Measurements from ENCODE around the gene SSBP1.
"Not testable (repeated sequence)": the region's sequence is repeated elsewhere in the genome, so short reads cannot be mapped to it uniquely, and the experiment has no call there.

SSBP1 gene

DNA sequence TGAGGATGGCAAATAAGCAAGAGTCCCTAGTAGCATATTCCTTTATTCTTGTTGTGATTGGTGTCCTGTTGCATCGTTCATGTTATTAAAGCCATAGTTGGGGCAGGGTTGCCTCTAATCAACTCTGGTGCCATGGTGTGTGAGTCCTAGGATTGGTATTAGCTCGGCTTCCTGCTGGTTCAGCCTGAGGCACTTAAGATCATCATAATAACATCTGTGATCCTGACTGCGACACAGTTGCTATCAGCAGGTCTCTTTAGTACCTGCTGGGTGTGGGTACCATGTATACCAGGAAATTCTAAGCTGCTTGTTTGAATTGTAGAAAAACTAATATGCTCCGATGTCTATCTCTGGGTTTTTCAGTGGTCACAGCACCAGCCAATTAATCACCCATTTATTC lies 28.4 kb upstream of the SSBP1 start:
- no peak for DNase-seq

DNA sequence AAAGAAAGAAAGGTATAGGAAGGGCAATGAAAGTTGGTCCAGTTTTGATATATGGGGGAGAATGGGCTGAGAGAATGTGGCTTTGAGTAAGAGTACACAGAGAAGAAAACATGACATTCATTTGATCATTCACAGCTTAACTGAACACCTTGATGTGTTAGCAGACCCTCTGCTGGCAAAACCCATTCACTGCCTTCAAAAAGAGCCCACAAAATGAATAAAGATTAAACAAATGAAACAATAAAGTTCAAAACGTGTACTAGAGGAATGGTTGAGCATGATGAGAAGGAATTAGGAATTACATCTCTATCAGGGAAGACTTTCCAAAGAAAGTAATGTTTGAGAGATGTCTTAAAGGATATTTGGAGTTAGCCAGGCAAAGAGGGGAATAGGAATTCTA lies 27.9 kb upstream of the SSBP1 start:
- no peak for DNase-seq

DNA sequence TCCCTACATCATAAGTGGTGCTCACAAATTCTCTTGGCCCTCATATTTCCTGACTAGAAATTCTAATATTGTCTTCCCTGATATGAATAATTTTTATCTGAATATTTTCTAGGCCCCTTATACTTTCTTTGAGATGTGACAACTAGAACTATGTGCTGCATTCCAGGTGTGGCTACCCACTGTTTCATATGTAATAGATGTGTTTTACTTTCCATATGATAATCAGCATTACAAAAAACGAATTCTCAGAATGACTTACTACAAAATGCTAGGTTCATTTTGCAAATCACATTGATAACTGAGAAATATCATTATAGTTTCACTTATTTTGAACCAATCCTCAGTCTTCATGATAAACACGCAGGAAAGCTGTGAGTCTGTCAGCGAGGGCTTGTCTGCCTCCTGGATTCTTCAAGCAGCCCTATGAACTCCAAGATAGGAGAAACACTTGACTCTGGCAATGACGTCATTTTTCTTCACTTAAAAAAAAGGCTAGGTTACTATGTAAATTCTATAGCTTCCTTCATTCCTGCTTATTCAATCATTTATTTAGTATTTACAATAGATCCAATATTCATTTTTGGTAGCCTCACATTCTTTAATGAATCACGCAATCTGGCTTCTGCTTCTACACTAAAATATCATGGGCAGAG lies 25.4 kb upstream of the SSBP1 start:
- DNase-seq = no peak

DNA sequence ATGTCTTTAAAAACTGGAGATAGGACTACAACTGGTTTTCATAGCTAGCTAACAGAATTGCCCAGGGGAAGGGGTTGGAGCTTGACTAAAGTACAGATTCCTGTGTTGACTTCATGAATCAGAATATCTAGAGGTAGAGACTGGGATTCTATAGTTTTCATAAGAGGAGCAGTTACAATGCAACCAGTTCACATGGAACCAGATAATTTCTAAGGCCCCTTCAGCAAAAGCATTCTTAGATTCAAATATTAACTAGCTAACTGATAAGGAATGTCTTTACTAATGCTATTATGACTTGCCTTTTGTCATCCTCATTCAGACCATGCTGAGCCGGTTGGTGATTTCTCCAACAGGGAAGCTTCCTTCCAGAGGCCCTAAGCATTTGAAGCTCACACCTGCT lies 24.3 kb upstream of the SSBP1 start:
- DNase-seq = no peak

DNA sequence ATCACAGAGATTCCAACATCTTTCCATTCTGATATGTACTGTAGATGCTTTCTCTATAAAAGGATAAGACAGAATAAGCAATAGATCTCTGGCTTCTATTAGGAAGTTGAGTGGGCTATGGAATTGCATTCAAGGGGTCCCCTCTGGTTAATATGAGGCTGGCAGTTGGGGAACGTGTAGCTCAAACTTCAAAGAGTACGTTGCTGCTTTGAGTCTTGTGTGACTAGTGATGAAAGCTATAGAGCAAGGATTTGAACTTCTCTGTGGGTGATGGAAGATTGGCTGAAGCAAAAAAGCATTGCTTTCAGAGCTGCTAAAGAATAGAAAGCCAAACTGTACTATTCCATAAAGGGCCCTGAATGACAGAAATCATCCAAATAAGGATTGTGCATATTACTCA lies 23.6 kb upstream of the SSBP1 start:
- DNase-seq = no peak

DNA sequence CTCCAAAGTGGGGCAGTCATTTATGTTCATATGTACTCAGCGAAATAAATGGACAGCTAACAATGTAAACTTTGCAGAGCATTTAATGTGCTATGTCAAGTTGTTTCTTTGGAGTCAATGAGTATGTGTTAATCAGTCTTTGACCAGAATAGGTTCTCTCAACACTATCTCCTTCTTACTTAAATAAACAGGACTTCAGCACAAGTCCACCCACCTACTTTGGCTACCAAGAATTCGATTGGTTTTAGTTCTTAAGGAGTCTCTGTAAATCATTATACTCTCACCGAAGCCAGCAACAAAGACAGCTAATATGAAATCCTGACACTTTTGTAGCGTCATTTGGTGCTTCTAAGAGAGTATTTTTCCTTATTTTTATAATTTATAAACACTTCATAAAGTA lies 23.1 kb upstream of the SSBP1 start:
- no peak for DNase-seq

DNA sequence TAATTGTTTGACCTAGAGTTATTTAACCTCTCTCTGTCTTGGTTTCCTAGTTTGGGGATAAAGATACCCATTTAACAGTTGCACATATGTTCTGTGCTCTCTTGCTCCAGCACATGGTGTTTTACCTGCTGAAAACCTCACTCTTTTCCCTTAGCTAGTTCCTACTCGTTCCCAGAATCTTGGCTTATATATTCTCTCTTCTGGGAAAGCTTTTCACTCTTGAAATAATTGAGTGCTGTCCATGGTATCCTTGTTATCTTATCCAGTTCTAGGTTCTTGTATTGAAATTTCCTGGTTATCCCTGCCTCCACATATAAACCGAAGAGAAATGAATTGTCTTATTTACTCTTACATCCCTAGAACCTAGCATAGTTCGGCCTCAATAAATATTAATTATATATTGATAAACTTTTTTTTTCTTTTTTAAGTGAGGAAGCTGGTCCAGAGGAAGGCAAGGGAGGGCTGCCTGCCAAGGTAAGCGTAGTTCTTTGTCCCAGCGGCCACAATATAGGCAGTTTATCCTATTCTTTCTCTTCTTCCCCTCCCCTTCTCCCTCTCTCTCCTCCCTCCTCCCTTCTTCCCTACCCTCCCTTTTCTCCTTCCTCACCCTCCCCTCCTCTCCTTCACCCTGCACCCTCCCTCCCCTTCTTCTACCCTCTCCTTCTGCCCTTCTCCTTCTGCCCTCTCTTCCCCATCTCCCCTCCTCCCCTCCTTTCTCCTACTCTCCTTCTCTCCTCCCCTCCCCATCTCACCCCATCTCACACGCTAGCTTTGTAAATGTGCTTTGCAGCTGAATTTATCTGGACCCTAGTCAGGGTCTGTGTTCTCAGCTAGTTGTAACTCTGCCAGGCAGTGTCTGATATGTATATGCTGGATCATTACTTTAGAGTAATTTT lies 22.1 kb upstream of the SSBP1 start:
- DNase-seq = no peak

DNA sequence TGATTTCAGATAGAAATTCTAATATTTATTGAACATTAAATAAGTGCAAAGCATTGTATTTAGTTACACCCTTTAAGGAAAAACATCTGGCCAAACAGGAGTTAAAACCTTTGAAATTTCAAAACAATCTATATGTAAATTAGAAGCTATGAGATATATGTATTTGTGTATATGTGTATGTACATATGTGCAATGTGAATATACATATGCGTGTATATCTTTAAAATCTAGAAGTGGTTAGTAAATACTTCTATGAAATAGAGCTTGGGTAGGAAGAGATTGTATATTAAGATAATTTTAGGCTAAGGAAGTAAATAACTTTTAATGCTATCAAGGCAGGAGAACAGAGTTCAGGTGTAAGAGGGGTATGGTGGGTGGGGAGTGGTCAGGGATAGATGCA lies 20.7 kb upstream of the SSBP1 start:
- no peak for DNase-seq

DNA sequence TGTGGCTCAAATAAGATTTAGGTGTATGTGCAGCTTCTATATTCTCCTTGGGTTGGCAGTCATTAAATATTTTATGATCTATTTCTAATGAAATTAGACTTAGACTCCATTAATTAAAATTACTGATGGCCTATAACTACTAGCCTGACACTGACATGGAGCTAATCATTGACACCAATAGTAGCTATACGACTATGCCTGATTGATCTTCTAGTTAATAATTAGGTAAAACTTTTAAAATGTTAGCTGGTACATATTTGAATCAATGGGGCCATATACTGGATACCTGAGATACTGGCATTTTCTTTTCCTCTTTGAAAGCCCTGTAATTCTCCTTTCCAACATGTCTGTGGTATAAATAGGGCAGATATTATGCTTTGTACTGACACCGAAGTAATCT lies 15.6 kb upstream of the SSBP1 start:
- DNase-seq = no peak

DNA sequence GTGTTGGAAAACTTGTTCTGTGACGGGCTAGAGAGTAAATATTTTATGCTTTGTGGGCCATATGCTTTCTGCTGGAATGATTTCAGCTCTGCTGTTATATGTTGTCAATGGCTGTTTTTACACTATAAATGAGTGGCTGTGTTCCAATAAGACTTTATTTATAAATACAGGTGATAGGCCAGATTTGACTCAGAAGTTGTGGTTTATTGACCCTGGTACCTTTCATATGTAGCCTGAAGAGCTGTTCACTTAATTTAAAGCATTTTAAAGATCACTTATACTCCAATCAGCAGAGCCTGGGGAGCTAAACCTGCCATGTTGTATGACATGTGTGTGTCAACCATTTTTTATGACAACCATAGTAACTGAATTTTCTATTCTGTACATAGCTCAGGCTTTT lies 9.1 kb upstream of the SSBP1 start:
- DNase-seq = no peak

DNA sequence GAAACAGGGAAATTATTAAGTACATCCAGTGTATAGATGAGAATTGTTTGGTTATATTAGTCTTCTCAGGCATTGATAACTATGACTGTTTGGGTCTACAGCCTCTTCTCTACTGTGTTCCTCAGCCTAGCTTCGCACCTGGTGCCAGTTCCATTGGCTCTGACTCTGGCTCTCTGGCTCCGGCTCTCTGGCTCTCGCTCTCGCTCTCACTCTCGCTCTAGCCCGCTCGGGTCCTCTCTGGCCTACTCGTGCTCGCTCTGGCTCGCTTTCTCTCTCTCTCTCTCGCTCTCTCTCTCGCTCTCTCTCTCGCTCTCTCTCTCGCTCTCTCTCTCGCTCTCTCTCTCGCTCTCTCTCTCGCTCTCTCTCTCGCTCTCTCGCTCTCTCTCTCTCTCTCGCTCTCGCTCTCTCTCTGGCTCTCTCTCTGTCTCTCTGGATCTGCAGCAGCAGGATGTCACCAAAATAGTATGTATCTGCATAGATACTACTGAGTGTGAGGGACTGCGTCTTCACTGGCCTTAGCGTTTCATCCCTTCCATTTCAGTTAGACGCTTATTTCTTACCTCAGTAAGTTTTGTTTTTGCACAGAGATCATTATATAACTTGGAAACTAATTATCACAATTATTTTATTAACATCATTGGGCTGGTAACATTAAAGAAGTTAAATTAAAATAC lies 6.5 kb upstream of the SSBP1 start:
- DNase-seq = no peak

DNA sequence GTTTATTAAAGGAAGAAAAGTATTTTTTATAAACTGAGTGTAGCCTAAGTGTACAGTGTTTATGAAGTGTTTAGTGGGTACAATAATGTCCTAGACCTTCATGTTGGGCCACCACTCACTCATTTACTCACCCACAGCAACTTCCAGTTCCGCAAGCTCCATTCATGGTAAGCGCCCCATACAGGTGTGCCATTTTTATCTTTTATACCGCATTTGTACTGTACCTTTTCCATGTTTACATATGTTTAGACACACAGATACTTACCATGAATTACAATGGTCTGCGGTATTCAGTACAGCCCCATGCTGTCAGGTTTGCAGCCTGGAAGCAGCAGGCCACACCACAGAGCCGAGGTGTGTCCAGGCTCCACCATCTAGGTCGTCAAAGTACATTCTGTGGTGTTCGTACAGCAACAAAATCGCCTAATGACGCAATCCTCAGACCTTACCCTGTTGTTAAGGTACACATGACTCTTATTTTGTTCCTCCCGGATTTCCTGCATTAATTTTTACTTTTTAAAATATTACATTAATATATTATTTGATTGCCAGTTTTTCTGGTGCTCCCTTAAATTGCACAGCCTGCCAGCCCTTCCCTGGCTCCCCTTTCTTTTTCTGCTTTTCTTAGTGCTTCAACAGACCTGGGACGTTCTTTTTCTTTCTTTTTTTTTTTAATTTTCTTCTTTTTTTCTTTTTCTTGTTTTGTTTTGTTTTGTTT lies 881 bp upstream of the SSBP1 start:
- peak; percentile 14 for DNase-seq

DNA sequence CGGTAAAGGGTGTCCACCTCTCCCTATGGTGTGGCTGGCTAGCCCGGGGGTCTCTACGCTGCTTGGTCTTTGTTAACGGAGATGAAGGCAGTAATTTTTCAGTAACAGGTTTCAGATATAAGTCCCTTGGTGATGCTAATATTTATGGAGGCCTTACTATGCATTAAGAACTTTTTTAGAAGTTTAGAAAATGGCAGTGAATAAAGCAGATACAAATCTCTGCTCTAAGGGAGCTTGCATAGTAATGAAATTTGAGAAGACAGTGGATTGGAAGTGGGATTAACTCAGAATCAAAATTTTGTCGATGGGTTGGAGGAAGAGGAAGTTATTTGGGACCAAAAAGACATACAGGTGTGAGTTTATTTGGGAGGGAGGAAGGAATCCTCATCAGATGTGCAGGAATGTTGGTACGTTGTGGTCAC lies 445 bp downstream of the SSBP1 start:
- DNase-seq = no peak

DNA sequence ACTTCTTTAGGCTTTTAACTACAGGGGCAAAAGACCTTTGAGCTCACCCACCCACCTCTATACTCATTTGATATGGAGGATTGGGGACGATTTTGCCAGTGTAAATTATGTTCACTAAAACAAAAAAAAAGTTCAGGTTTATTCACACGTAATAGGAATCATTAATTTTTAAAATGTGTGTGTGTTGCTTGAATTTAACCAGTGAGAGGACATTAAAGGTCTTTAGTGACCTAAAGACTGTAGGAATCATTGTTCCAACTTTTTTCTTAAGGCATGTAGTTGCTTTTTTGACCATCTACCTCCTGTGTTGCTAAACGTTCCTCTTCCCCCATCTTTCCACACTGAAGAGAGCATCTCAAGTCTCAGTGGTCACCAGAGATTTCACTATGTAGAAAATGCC lies 1.1 kb downstream of the SSBP1 start:
- no peak for DNase-seq

DNA sequence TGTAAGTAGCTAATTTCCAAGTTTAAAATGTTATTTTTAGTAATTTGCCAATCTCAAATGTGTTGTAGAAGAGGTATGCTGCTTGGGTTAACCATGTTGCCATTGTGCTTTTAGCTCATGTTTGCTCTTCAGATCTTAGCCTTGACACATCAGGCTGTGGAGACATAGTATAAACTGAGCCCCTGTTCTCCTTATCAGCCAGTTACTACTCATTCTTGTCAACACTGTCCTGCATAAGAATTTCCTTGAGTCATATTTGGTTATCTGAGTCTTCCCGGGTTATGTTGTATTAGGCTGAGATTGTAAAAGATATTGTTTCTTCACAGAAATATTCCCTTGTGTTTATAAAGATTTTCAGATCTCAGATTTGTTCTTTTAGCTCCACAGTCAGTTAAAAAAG lies 4.1 kb downstream of the SSBP1 start:
- DNase-seq = no peak

DNA sequence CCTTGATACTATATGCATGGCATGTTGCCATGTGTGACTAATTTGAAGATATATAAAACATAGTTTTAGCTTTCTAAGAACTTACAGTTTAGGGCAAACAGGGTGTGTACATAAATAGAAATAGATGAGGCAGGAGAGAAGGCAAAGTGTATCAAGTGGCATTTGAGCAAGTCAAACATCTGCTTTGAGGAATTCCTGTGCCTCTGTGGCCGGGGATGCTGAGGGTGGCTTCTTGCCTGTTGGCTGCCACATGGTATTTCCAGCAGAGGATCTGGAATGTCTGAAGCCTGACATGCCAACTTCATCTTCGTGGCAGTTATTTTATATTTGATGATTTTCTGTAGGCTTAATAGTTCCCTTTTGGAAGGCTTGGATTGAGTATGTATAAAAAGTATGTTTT lies 6.0 kb downstream of the SSBP1 start:
- no peak for DNase-seq

DNA sequence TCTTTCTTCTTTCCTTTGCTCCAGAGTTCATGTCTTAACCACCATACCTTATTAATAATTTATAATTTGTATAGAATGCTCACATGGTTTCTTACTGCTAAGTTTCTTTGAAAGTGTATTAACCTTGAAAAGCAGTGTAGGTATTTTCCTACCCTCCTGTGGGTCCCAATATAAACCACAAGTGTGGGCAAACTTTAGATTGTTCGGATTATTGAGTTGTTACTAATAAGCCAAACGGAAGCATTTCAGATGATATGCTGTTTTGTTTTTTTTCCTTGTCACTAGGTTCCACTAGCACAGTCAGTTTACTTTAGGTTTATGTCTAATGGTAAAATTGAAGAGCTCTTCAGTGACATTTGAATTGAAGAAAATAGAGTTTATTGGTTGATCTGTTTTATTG lies 10.2 kb downstream of the SSBP1 start:
- no peak for DNase-seq

DNA sequence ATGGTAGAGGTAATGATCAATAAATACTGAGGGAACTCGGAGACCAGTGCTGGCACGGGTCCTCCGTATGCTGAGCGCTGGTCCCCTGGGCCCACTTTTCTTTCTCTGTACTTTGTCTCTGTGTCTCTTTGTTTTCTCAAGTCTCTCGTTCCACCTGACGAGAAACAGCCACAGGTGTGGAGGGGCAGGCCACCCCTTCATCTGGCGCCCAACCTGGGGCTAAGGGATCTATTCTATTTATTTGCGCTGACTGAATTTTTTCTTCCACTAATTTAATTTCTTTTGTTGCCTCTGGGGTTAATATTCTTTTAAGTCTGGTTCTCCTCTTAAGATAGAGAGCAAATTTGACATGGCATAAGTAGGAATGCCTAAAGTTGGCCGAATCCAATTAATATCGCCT lies 13.7 kb downstream of the SSBP1 start:
- DNase-seq = not testable (repeated sequence)

DNA sequence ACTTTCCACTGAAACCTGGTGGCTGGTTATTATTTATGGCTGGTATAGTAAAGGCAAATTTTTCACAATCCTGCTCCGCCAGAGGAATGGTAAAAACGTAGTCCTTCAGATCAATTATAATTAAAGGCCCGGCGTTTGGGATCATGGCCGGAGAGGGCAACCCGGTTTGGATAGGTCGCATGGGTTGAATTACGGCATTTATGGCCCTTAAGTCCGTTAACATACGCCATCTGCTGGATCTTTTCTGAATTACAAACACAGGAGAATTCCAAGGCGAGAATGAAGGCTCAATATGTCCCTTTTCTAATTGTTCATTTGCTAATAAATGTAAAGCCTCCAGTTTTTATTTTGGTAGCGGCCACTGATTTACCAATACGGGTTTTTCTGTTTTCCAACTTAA lies 14.5 kb downstream of the SSBP1 start:
- DNase-seq = no peak

DNA sequence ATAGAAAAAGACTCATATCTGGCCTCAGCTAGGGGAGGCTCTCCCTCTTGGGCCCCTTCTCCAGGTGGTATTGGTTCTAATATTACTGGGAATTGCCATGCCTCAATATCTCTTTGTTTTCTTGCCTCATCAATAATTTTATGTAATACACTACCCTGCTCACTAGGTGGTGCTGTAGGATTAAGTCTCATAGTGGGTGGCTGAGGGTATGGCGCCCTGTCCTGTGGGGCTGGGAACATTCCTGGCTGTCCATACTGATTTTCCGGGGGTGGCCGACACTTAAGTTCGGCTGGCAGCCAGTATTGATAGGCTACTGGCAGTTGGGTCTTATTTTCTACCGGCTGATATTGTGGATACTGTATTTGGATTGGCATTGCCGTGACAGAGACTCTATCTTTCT lies 16.8 kb downstream of the SSBP1 start:
- DNase-seq = peak; percentile 35

DNA sequence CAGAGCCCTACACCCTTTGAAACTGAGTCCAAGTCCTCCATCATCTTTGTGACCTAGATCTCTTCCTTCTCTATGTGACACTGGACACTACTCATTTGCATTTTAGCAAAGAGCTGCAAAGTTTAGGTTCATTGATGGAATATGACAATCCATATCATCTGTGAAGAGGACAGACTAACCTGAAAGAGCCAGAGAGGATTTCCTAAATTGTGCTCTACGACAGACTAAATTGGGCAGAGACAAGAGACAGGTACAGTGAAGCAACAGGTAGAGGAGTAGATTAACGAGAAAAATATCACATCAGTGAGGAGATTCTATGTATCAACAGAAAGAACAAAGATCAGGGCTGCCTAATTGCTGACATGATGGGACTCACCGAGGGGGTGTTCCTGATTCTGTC lies 25.6 kb downstream of the SSBP1 start, which contains the start of gene TAS2R3:
Gene TAS2R3, plus strand, starts transcription at position 301 of the 400 bp plus-strand sequence. Its CDS starts 62 bp downstream, at position 363.
- no peak for DNase-seq

DNA sequence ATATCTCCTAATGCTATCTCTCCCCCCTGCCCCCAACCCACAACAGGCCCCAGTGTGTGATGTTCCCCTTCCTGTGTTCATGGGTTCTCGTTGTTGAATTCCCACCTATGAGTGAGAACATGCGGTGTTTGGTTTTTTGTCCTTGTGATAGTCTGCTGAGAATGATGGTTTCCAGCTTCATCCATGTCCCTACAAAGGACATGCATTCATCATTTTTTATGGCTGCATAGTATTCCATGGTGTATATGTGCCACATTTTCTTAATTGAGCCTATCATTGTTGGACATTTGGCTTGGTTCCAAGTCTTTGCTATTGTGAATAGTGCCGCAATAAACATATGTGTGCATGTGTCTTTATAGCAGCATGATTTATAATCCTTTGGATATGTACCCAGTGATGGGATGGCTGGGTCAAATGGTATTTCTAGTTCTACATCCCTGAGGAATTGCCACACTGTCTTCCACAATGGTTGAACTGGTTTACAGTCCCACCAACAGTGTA lies 32.0 kb downstream of the SSBP1 start:
- not testable (repeated sequence) for DNase-seq

DNA sequence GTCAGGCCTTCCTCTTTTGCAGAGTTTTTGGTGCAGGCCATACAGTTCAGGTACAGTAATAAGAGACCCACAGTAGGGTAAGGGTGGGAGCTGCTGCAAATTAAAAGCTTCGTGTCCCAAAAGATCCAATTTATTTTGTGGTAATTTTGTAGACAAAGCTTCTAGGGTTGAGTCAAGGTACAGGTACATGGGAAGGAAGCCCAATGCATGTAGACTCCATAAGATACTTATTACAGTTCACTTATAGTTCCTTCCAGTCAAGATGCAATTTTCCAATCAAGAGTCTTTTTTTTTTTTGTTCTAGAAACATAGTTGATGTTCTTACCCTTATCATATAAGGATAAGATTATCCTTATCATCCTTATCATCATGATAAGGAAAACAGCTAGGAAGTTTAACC lies 38.2 kb downstream of the SSBP1 start, which contains the start of gene TAS2R4:
Gene TAS2R4, plus strand, starts transcription at position 301 of the 400 bp plus-strand sequence. CDS start 1,815 bp downstream, outside the sequence.
- DNase-seq = no peak

All from activated CD4-positive, alpha-beta T cell treated with anti-CD3 and anti-CD28 coated beads, Interleukin-2, Interleukin-6, amounts not matched to agents 100 ng/mL and 50 ng/mL, durations not matched to agents 16 hours and 8 hours (primary cell).